Esophagus muscularis mucosa (tissue), 4 donors: ENCODE data around the gene PAOX. TPM values are rescaled to one million over a fixed set of nuclear protein-coding genes. Genes with fewer than 3 reads are reported as not detected.

Source experiments
- DNase-seq: peaks from one replicate; pipeline ENCODE4 v3.0.0-alpha.2; 2017; ENCODE audit errors: extremely low spot score
- H3K27ac ChIP-seq, 4 donors: fragments of 200-600 bp; sonication (generic); replicated peaks in 1 of 4; 1 replicate in 3 of 4; 2 replicates in 1 of 4; pipeline ENCODE4 v1.5.1; 2016 to 2019; ENCODE audit warnings: mild to moderate bottlenecking in 1 of 4
- H3K27me3 ChIP-seq, 4 donors: fragments of 200-600 bp; sonication (generic); one replicate each; pipeline versions ENCODE4 v1.5.1 to v1.6.0; 2016 to 2019
- H3K36me3 ChIP-seq, 4 donors: fragments of 200-600 bp; sonication (generic); one replicate each; pipeline ENCODE4 v1.5.1; 2016 to 2019
- H3K4me1 ChIP-seq, 4 donors: fragments of 200-600 bp; sonication (generic); one replicate each; pipeline ENCODE4 v1.5.1; 2016 to 2019
- H3K4me3 ChIP-seq, 4 donors: fragments of 200-600 bp; sonication (generic); 1 replicate in 2 of 4; 2 replicates in 2 of 4; pipeline ENCODE4 v1.5.1; 2016 to 2019; ENCODE audit warnings: mild to moderate bottlenecking in 4 of 4, moderate library complexity in 1 of 4
- H3K9me3 ChIP-seq, 4 donors: fragments of 200-600 bp; sonication (generic); 1 replicate in 3 of 4; 2 replicates in 1 of 4; pipeline ENCODE4 v1.5.1; 2016 to 2019
- EP300 ChIP-seq: sonication (generic); formaldehyde crosslinking; IDR thresholded peaks from one replicate; pipeline ENCODE4 v1.6.1; 2017; ENCODE audit warnings: antibody characterized with exemption
- POLR2A ChIP-seq: fragments of 450-650 bp; IDR thresholded peaks from one replicate; pipeline ENCODE4 v1.6.1; 2017; ENCODE audit warnings: antibody characterized with exemption, moderate library complexity, mild to moderate bottlenecking, low read depth
- POLR2AphosphoS5 ChIP-seq, 2 donors: sonication (generic); formaldehyde crosslinking; IDR thresholded peaks; one replicate each; pipeline ENCODE4 v1.6.1; 2017; ENCODE audit warnings: antibody characterized with exemption in 2 of 2
- WGBS: methylation state at CpG from one replicate; pipeline ENCODE4 v1.1.5; 2018; 5-methylcytosine and 5-hydroxymethylcytosine counted together
- intact Hi-C: fragments of 100-400 bp; cut with DNase I; formaldehyde crosslinking; loops from one replicate; pipeline ENCODE4 v1.15.1; 2023
- total RNA-seq, 4 donors: library from RNA; depleted of rRNA; stranded (reverse); fragments of >200 nt; gene quantifications; one replicate each; pipeline versions ENCODE4 v1.1.0 to v1.2.1, GENCODE V29; 2016
- TF ChIP-seq, protein P1 (sequence below), 3 experiments: fragments of 200-600 bp in 2 of 3; fragments of 450-650 bp in 1 of 3; sonication (generic) in 2 of 3; IDR thresholded peaks; one replicate each; pipeline ENCODE4 v1.5.1; 2017 to 2019; ENCODE audit warnings: antibody characterized with exemption in 3 of 3, mild to moderate bottlenecking in 2 of 3, moderate library complexity in 1 of 3

Gene PAOX
- total RNA-seq, 4 donors from 2014 or later: 10.1 to 15.0 (median 14.3) TPM

DNA sequence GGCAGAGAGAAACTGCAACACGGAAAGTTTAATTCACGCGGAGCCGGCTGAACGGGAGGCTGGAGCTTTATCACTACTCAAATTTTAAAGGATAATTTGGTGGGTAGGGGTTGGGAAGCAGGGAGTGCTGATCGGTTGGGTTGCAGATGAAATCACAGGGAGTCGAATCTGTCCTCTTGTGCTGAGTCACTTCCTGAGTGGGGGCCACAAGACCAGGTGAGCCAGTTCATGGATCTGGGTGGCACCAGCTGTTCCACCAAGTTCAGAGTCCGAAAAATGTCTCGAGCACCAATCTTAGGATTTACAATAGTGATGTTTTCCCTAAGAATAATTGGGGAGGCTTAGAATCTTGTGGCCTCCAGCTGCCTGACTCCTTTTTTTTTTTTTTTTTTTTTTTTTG is 35.5 kb upstream of the PAOX start:
- WGBS: 71% methylated on average over 9 of the region's 9 CpGs
- H3K27ac ChIP-seq: no peak overlapping the region
- intact Hi-C loops: no loop called here
- peaks cover 0 to 4% (median 0%) of the 10 kb centered on the region in 4 donors for H3K4me1 ChIP-seq
- H3K4me3 ChIP-seq: no peak overlapping the region
- H3K27me3 ChIP-seq: peaks cover 0 to 95% (median 15%) of the 10 kb centered on the region in 4 donors
- H3K36me3 ChIP-seq: no peaks in the 10 kb centered on the region
- DNase-seq: no peak
- H3K9me3 ChIP-seq: no peaks in the 10 kb centered on the region
- TF ChIP-seq POLR2A (no peak), POLR2AphosphoS5 (IDR thresholded peaks at IDR 0.05) (no peak), EP300 (no peak)
- TF ChIP-seq, protein P1, sequence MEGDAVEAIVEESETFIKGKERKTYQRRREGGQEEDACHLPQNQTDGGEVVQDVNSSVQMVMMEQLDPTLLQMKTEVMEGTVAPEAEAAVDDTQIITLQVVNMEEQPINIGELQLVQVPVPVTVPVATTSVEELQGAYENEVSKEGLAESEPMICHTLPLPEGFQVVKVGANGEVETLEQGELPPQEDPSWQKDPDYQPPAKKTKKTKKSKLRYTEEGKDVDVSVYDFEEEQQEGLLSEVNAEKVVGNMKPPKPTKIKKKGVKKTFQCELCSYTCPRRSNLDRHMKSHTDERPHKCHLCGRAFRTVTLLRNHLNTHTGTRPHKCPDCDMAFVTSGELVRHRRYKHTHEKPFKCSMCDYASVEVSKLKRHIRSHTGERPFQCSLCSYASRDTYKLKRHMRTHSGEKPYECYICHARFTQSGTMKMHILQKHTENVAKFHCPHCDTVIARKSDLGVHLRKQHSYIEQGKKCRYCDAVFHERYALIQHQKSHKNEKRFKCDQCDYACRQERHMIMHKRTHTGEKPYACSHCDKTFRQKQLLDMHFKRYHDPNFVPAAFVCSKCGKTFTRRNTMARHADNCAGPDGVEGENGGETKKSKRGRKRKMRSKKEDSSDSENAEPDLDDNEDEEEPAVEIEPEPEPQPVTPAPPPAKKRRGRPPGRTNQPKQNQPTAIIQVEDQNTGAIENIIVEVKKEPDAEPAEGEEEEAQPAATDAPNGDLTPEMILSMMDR (IDR thresholded peaks at IDR 0.05): no peak

DNA sequence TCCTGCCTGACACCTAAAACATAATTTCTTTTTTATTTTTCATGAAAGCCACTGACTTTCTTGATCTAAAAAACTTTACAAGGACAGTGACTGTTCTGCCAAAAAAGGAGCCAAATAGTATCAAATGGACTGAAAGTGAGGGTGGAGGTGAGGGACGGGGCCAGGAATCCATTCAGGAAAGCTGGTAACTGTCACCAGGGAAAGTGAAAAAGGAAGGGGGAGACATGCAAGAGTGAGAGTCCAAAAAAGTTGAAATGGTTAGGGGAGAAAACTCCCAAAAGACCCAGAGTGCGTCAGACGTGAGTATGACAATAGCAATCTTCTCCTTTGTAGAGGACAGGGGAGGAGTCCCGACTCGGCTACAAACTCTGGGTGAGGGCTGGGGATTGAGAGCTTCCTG is 34.8 kb upstream of the PAOX start:
- Histone ChIP-seq H3K27me3 (peaks cover 0 to 95% (median 15%) of the 10 kb centered on the region in 4 donors), H3K4me1 (peaks cover 0 to 4% (median 0%) of the 10 kb centered on the region in 4 donors), H3K27ac (no peak overlapping the region), H3K4me3 (no peak overlapping the region), H3K36me3 (no peaks in the 10 kb centered on the region), H3K9me3 (no peaks in the 10 kb centered on the region)
- intact Hi-C loops: no loop called here
- TF ChIP-seq, protein P1 (IDR thresholded peaks at IDR 0.05): no peak
- TF ChIP-seq POLR2AphosphoS5 (IDR thresholded peaks at IDR 0.05): no peak
- TF ChIP-seq EP300: no peak
- no peak for TF ChIP-seq POLR2A
- 70% methylated on average over 5 of the region's 5 CpGs for WGBS
- DNase-seq: no peak

DNA sequence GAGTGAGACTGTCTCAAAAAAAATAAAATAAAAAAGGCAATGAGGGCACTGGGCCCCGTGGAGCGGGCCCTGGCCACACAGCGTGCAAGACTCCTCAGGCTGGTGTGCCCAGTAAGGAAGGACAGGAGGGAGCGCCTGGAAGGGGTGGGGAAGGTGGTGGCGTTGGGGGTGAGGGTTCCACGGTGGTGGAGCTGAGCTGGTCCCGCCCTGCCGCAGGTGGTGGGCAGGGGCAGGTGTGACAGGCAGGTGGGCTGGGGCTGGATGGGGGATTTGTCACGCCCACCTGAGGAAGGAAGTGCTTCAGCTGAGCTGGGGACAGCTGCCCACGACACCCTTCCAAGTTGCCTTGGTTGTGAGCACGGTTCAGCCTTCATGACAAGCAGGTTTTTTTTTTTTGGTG is 32.6 kb upstream of the PAOX start:
- no peak for TF ChIP-seq EP300
- TF ChIP-seq POLR2A: no peak
- TF ChIP-seq, protein P1 (IDR thresholded peaks at IDR 0.05): no peak
- no peak for TF ChIP-seq POLR2AphosphoS5 (IDR thresholded peaks at IDR 0.05)
- Histone ChIP-seq H3K4me1 (peaks cover 0 to 4% (median 0%) of the 10 kb centered on the region in 4 donors), H3K4me3 (no peak overlapping the region), H3K27ac (no peak overlapping the region), H3K9me3 (no peaks in the 10 kb centered on the region), H3K27me3 (peaks cover 0 to 94% (median 15%) of the 10 kb centered on the region in 4 donors), H3K36me3 (no peaks in the 10 kb centered on the region)
- intact Hi-C loops: no loop called here
- no peak for DNase-seq
- WGBS: 65% methylated on average over 11 of the region's 11 CpGs

DNA sequence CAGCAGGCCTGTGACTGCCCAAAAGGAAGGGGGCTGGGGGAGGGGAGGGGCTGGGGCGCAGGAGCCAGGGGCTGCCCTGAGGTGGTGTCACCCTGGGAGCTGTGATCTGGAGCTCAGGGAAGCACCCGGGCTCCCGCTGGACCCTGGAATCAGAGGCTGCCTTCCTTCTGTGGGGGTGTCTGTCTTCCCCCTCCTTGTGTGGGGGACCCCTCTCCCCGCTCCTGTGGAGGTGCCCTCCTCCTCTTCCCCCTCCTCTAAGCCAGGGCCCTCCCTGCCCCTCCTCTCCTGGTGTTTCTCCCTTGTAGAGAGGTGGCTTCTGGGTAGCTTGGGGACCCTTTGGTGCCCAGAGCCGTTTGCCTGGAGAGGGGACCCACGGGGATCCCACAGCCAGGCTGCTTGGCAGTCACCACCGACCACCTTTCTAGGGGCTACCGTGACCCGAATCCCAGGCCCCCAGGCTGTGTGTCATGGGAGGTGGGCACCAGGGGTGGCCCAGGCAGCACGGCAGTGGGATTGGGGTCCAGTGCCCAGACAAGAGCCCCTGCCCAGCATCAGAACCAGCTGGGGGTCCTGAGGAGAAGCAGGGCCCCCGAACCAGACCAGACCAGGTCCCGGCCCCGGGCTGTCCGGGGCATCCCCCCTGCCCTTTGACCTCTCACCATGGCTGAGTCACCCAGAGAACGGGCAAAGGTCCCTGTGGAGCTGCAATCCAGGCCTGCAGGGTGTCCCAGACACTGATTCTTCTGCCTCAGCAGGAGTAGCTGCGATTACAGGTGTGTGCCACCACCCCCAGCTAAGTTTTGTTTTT is 31.1 kb upstream of the PAOX start:
- DNase-seq: no peak
- Histone ChIP-seq H3K27ac (no peak overlapping the region), H3K4me3 (no peak overlapping the region), H3K27me3 (peaks cover 0 to 92% (median 15%) of the 10 kb centered on the region in 4 donors), H3K9me3 (no peaks in the 10 kb centered on the region), H3K4me1 (peaks cover 0 to 4% (median 0%) of the 10 kb centered on the region in 4 donors), H3K36me3 (no peaks in the 10 kb centered on the region)
- intact Hi-C loops: no loop called here
- WGBS: 56% methylated on average over 8 of the region's 16 CpGs
- TF ChIP-seq EP300: no peak
- TF ChIP-seq, protein P1 (IDR thresholded peaks at IDR 0.05): no peak
- TF ChIP-seq POLR2AphosphoS5 (IDR thresholded peaks at IDR 0.05): no peak
- no peak for TF ChIP-seq POLR2A
